AG09319 (cell line): ENCODE results near the gene IQSEC2.

Source experiments
- DNase-seq: peaks from one replicate; pipeline ENCODE4 v3.0.0-alpha.2; 2010; ENCODE audit warnings: low read depth; ENCODE audit errors: extremely low read depth
- TF ChIP-seq, protein P1 (sequence below): IDR thresholded peaks from 2 replicates; pipeline ENCODE4 v1.5.1; 2011; ENCODE audit warnings: low read depth, mild to moderate bottlenecking, inconsistent platforms, low read length, moderate library complexity

Gene IQSEC2

GRCh38 chrX:53265771-53266574, 15.4 kb downstream of the IQSEC2 start:
- TF ChIP-seq, protein P1, sequence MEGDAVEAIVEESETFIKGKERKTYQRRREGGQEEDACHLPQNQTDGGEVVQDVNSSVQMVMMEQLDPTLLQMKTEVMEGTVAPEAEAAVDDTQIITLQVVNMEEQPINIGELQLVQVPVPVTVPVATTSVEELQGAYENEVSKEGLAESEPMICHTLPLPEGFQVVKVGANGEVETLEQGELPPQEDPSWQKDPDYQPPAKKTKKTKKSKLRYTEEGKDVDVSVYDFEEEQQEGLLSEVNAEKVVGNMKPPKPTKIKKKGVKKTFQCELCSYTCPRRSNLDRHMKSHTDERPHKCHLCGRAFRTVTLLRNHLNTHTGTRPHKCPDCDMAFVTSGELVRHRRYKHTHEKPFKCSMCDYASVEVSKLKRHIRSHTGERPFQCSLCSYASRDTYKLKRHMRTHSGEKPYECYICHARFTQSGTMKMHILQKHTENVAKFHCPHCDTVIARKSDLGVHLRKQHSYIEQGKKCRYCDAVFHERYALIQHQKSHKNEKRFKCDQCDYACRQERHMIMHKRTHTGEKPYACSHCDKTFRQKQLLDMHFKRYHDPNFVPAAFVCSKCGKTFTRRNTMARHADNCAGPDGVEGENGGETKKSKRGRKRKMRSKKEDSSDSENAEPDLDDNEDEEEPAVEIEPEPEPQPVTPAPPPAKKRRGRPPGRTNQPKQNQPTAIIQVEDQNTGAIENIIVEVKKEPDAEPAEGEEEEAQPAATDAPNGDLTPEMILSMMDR = no peak
- no peak for DNase-seq

GRCh38 chrX:53263597-53264094, 17.7 kb downstream of the IQSEC2 start:
- TF ChIP-seq, protein P1 = no peak
- no peak for DNase-seq

DNA sequence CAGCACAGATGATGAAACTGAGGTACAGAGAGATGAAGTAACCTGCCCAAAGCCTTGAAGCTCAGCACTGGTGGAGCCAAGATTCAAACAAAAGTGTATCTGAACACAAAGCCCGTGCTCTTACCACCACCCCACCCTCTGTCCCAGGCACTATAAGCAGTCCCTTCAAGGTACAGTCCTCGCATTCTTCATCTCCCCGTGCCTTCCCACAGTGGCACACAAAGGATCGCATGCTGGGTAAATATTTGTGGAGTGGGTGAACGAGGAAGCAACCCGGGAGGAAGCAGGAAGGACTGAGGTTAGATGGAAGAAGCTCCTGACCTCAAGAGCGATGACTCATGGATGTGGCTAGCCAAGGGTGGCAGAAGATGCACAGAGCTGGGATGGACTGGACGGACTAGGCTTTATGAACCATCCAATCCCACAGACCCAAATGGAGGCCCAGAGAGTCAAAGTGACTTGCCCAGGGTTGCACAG, 18.4 kb downstream of the IQSEC2 start:
- TF ChIP-seq, protein P1 = no peak
- no peak for DNase-seq

DNA sequence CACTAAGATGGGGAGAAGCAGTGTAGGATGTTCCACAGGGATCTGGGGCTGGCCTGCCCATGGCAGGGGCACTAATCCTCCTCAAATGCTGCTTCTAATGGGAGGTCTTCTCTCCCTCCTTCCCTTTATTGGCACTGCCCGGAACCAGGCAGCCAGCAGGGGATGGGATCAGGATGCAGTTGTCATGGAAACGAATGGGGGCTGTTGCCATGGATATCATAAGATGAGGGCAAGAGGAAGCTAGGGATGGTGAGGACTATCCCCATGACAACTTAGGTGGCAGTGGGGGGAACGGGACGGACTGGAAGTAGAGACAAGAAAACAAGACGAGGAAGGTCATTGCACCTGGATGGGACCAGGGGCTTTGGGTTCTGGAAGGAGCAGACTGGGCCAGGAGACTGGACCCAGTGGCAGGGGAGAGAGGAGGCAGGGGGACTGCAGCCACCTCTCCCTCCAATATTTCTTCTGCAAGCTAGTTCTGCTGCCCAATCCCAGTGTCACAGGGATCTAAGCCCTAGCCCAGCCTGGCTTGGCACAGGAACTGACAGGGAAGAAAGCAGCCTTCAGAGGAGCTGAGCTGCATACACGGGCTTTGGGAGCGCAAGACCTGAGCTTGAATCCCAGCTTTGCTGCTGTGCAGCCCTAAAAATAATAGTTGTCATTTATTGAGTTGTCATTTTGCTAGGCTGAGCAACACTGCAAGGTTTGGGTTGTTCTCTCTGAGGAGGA, 19.0 kb downstream of the IQSEC2 start:
- DNase-seq = no peak
- TF ChIP-seq, protein P1 = no peak

DNA sequence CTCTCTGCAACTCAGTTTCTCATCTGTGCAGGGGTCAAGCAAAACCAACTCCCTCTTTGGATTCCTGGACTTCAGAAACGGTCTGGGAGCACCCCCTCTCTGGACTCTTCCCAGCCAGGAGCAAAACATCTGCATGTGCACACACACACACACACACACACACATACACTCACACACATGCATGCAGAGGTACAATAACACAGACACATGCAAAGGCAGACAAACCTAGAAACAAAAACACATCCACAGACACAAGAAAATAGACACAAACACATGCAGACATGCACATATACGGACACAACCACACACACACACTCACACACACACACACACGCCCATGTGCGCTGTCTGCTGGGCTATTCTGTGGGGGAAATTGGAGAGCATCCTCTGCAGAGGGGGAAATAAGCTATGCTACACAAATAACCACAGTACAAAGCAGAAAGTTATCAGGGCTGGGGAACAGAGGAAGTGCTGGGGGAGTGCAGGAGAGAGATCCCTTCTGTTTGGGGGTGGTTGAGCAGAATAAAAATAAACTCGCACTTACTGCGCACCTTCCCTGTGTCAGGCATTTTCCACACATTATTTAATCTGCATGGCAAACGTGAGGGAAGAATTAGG, 19.9 kb downstream of the IQSEC2 start:
- TF ChIP-seq, protein P1 = no peak
- DNase-seq = no peak

- TF ChIP-seq, protein P1 = no peak
- no peak for DNase-seq
These were observed 20.5 kb downstream of the IQSEC2 start for GRCh38 chrX:53260836-53261235.
